D721Med (cell line): ENCODE results near the gene CARD8.

ENCODE experiments used
- DNase-seq: peaks from one replicate; pipeline ENCODE4 v3.0.0; 2011; ENCODE audit warnings: low spot score; ENCODE audit not compliant: insufficient read length
- FAIRE-seq: peaks from 2 replicates; lab custom pipeline; 2011; peaks lifted over from hg19 to GRCh38; lab: Jason Lieb, UNC
- CTCF ChIP-seq: IDR thresholded peaks from 2 replicates; pipeline ENCODE4 v1.5.1; 2012; ENCODE audit warnings: mild to moderate bottlenecking, control low read depth; ENCODE audit not compliant: insufficient read depth; ENCODE audit errors: missing control alignments

Gene CARD8

GRCh38 chr19:48182434-48182833 lies 73.3 kb downstream of the CARD8 start:
- FAIRE-seq (no peak), DNase-seq (no peak)
- no peak for TF ChIP-seq CTCF

DNA sequence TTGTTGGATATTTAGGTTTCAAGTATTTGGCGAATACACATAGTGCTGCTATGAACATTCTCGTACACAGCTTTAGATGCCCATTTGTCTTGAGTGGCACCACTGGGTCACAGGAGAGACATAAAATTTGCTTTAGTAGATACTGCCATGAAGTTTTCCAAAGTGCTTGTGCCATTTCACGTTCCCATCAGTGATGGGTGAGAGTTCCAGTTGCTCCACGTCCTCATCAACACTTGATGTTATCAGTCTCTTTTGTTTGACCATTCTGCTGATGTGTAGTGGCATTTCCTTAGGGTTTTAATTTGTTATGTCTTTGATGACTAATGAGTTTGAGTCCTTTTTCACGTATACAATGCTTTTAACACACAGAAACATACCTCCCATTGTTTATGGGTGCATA lies 74.2 kb downstream of the CARD8 start:
- DNase-seq (no peak), FAIRE-seq (no peak)
- TF ChIP-seq CTCF, result no peak

GRCh38 chr19:48176226-48176625 lies 79.5 kb downstream of the CARD8 start:
- DNase-seq, result no peak
- TF ChIP-seq CTCF, result no peak
- no peak for FAIRE-seq

DNA sequence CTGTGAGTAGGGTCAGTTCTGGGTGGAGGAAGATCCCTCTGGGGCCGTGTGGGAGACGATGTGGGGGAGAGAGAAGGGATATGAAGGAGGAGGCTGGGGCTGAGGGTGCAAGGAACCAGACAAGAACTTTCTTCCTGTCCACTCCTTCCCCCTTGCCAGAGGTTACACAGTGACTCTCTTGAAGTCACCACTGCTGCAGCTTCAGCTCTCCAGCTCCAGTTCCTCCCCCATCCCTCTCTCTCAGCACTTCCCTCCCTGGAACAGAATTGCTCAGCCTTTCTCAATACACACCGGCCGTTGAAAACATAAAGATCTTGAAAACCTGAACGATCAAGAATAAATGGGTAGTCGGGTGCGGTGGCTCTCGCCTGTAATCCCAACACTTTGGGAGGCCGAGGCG lies 80.1 kb downstream of the CARD8 start:
- no peak for DNase-seq
- TF ChIP-seq CTCF, result no peak
- FAIRE-seq, result no peak

DNA sequence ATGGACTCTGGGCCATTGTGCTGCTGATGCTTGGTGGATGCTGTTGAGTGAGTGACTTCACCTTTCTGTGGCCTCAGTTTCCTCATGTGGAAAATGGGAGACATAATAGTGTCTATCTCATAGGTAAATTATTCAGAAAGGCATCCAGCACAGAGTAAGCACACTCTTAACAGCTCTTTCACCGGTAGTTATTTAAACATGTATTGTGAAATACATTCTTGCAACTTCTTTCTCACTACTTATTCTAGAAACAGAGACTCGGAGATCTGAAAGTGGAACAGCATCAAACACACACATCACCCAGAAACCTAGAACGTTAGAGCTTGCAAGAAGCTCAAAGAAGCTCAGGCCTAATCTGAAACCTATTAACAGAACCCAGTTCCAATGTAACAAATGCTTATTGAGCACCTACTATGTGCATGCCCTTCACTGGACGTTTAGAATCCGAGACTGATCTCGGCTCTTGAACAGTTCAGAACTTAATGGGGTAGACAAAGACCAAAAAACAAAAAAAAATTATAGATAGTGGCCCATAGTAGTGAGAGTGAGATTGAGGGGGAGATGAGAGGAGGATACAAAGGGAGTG lies 81.2 kb downstream of the CARD8 start:
- DNase-seq, result no peak
- no peak for TF ChIP-seq CTCF
- no peak for FAIRE-seq

- DNase-seq, result no peak
- TF ChIP-seq CTCF, result no peak
- no peak for FAIRE-seq
Measured at GRCh38 chr19:48171710-48172109, 84.0 kb downstream of the CARD8 start.

- DNase-seq (no peak), FAIRE-seq (no peak)
- no peak for TF ChIP-seq CTCF
Measured at GRCh38 chr19:48170817-48171347, 84.8 kb downstream of the CARD8 start.
